Measurements from ENCODE around the gene NF1.

The NF1 gene

GRCh38 chr17:31294231-31294630 is 199.5 kb downstream of the NF1 start:
- no peak overlapping the region for H3K4me3 ChIP-seq (ENCODE audit: low read length)
- no peak for DNase-seq (ENCODE audit: low read depth)
- TF ChIP-seq CTCF (conservative IDR thresholded peaks at IDR 0.05; ENCODE audit: low read depth, low read length), result no peak

GRCh38 chr17:31294820-31295488 is 200.2 kb downstream of the NF1 start:
- no peak for DNase-seq (ENCODE audit: low read depth)
- TF ChIP-seq CTCF (conservative IDR thresholded peaks at IDR 0.05; ENCODE audit: low read depth, low read length), result no peak
- no peak overlapping the region for H3K4me3 ChIP-seq (ENCODE audit: low read length)

GRCh38 chr17:31295489-31295871 is 200.7 kb downstream of the NF1 start:
- no peak overlapping the region for H3K4me3 ChIP-seq (ENCODE audit: low read length)
- TF ChIP-seq CTCF (conservative IDR thresholded peaks at IDR 0.05; ENCODE audit: low read depth, low read length), result no peak
- DNase-seq (ENCODE audit: low read depth), result no peak

GRCh38 chr17:31296142-31296541 is 201.4 kb downstream of the NF1 start:
- TF ChIP-seq CTCF (conservative IDR thresholded peaks at IDR 0.05; ENCODE audit: low read depth, low read length), result no peak
- no peak for DNase-seq (ENCODE audit: low read depth)
- no peak overlapping the region for H3K4me3 ChIP-seq (ENCODE audit: low read length)

GRCh38 chr17:31297090-31297489 is 202.3 kb downstream of the NF1 start, which contains the start of gene OMG:
Gene OMG (minus strand): TSS chr17:31297239. CDS start chr17:31296331, 908 bp downstream.
- no peak within 1 kb of the TSS for H3K4me3 ChIP-seq (ENCODE audit: low read length)
- TF ChIP-seq CTCF (conservative IDR thresholded peaks at IDR 0.05; ENCODE audit: low read depth, low read length), result no peak
- no peak for DNase-seq (ENCODE audit: low read depth)

- TF ChIP-seq CTCF (conservative IDR thresholded peaks at IDR 0.05; ENCODE audit: low read depth, low read length), result no peak
- no peak overlapping the region for H3K4me3 ChIP-seq (ENCODE audit: low read length)
- no peak for DNase-seq (ENCODE audit: low read depth)
These were observed 204.8 kb downstream of the NF1 start for GRCh38 chr17:31299624-31300023.

GRCh38 chr17:31307640-31308039 is 212.9 kb downstream of the NF1 start:
- TF ChIP-seq CTCF (conservative IDR thresholded peaks at IDR 0.05; ENCODE audit: low read depth, low read length), result no peak
- no peak for DNase-seq (ENCODE audit: low read depth)
- H3K4me3 ChIP-seq (ENCODE audit: low read length), result no peak overlapping the region
